SK-N-SH (cell line): ENCODE measurements around the gene IL6R. TPM values are rescaled to one million over a fixed set of nuclear protein-coding genes. Genes with fewer than 3 reads are reported as not detected.
A peak's percentile ranks its signal among the peaks of the same experiment; 100 is the strongest.

Source experiments
- CTCF ChIA-PET: fragments of 300-600, 350-600 bp; formaldehyde crosslinking; extraction: SDS; loops from one replicate; lab custom pipeline; 2021; lab: Yijun Ruan, JAX
- POLR2A ChIA-PET: fragments of 350-600 bp; sonication (Branson Sonifier 250); formaldehyde crosslinking; extraction: SDS; loops from one replicate; lab custom pipeline; 2020; ENCODE audit warnings: antibody characterized with exemption, inconsistent platforms; lab: Yijun Ruan, JAX
- DNase-seq: peaks from one replicate; pipeline ENCODE4 v3.0.0; 2012
- H2AFZ ChIP-seq: fragments of 200-600 bp; sonication (generic); 2 replicates; pipeline ENCODE4 v1.8.1; 2016; ENCODE audit warnings: antibody characterized with exemption, mild to moderate bottlenecking, low read depth
- H3F3A ChIP-seq: fragments of 200-600 bp; sonication (generic); replicated peaks from 2 replicates; pipeline ENCODE3; 2016; ENCODE audit warnings: antibody characterized with exemption, mild to moderate bottlenecking; ENCODE audit not compliant: insufficient read depth
- H3K27ac ChIP-seq, 2 experiments: fragments of 200-500 bp in 1 of 2; fragments of 200-600 bp in 1 of 2; sonication (Bioruptor generic) in 1 of 2; sonication (generic), shearing (Covaris generic) in 1 of 2; 2 replicates each; pipeline versions ENCODE4 v1.5.1 to v1.6.1; 2014 to 2016; ENCODE audit warnings: low read depth in 2 of 2, inconsistent platforms in 1 of 2, low read length in 1 of 2, mild to moderate bottlenecking in 1 of 2, mixed read lengths in 1 of 2
- H3K27me3 ChIP-seq: fragments of 200-600 bp; sonication (generic), shearing (Covaris generic); 2 replicates; pipeline ENCODE4 v1.6.1; 2016; ENCODE audit warnings: mixed run types; ENCODE audit not compliant: insufficient read depth
- H3K36me3 ChIP-seq, 2 experiments: fragments of 200-500 bp in 1 of 2; fragments of 200-600 bp in 1 of 2; sonication (Bioruptor generic) in 1 of 2; sonication (generic) in 1 of 2; replicated peaks in 1 of 2; 2 replicates each; pipeline versions ENCODE3 to v1.5.1; 2014 to 2016; ENCODE audit warnings: low read length in 1 of 2, mild to moderate bottlenecking in 1 of 2; ENCODE audit not compliant: insufficient read depth in 2 of 2, control insufficient read depth in 1 of 2
- H3K4me1 ChIP-seq, 2 experiments: fragments of 200-500 bp in 1 of 2; fragments of 200-600 bp in 1 of 2; sonication (Bioruptor generic) in 1 of 2; sonication (generic), shearing (Covaris generic) in 1 of 2; 2 replicates each; pipeline versions ENCODE4 v1.5.1 to v1.6.1; 2014 to 2016; ENCODE audit warnings: low read depth in 1 of 2, low read length in 1 of 2, mixed run types in 1 of 2; ENCODE audit not compliant: insufficient read depth in 2 of 2, control insufficient read depth in 1 of 2
- H3K4me2 ChIP-seq: fragments of 200-600 bp; sonication (generic), shearing (Covaris generic); 2 replicates; pipeline ENCODE4 v1.6.1; 2017; ENCODE audit warnings: mixed run types
- H3K4me3 ChIP-seq, 2 experiments: fragments of 200-500 bp in 1 of 2; fragments of 200-600 bp in 1 of 2; sonication (Bioruptor generic) in 1 of 2; sonication (generic), shearing (Covaris generic) in 1 of 2; 2 replicates each; pipeline versions ENCODE4 v1.5.1 to v1.8.1; 2014 to 2016; ENCODE audit warnings: low read depth in 2 of 2, inconsistent platforms in 1 of 2, low read length in 1 of 2, mild to moderate bottlenecking in 1 of 2, mixed read lengths in 1 of 2, moderate library complexity in 1 of 2
- H3K79me2 ChIP-seq: fragments of 200-600 bp; sonication (generic); 2 replicates; pipeline ENCODE4 v1.8.1; 2017; ENCODE audit warnings: mild to moderate bottlenecking; ENCODE audit not compliant: insufficient read depth
- H3K9ac ChIP-seq: fragments of 200-600 bp; sonication (generic); 2 replicates; pipeline ENCODE4 v1.6.1; 2017; ENCODE audit warnings: mixed run types
- H3K9me2 ChIP-seq: fragments of 200-600 bp; sonication (generic); 2 replicates; pipeline ENCODE4 v1.6.1; 2017; ENCODE audit warnings: mixed run types
- H3K9me3 ChIP-seq: fragments of 200-600 bp; sonication (generic); 2 replicates; pipeline ENCODE4 v1.6.1; 2017; ENCODE audit warnings: mixed run types, mild to moderate bottlenecking, moderate library complexity
- H4K20me1 ChIP-seq: fragments of 200-600 bp; sonication (generic); 2 replicates; pipeline ENCODE4 v1.6.1; 2017; ENCODE audit warnings: mild to moderate bottlenecking, mixed run types; ENCODE audit not compliant: insufficient read depth
- ELF1 ChIP-seq: IDR thresholded peaks from 2 replicates; pipeline ENCODE4 v1.4.0; 2012
- FOXM1 ChIP-seq: IDR thresholded peaks from 2 replicates; pipeline ENCODE4 v1.4.0; 2012; ENCODE audit warnings: low read depth, mild to moderate bottlenecking
- GATA2 ChIP-seq: sonication (generic); formaldehyde crosslinking; IDR thresholded peaks from 2 replicates; pipeline ENCODE4 v1.5.0; 2020; ENCODE audit warnings: mild to moderate bottlenecking, missing genetic modification reagents
- POLR2AphosphoS5 ChIP-seq: IDR thresholded peaks from 2 replicates; pipeline ENCODE4 v1.6.1; 2012; ENCODE audit warnings: low read depth, low read length
- REST ChIP-seq: IDR thresholded peaks from 2 replicates; pipeline ENCODE4 v1.6.1; 2012; ENCODE audit warnings: mild to moderate bottlenecking, low read depth, low read length, moderate library complexity
- SMC3 ChIP-seq: IDR thresholded peaks from 2 replicates; pipeline ENCODE4 v1.6.1; 2012; ENCODE audit warnings: low read depth, low read length, improper control_type of control experiment
- YY1 ChIP-seq: IDR thresholded peaks from 2 replicates; pipeline ENCODE4 v1.4.0; 2012; ENCODE audit warnings: low read depth, mild to moderate bottlenecking
- WGBS: methylation state at CpG from one replicate; pipeline ENCODE4 v1.1.6; 2017; ENCODE audit warnings: low lambda C conversion rate; 5-methylcytosine and 5-hydroxymethylcytosine counted together
- polyA plus RNA-seq, 3 experiments: library from polyadenylated mRNA; depleted of rRNA; stranded (reverse); fragments of >200 nt; gene quantifications; 2 replicates each; pipeline ENCODE4 v1.2.3, GENCODE V29; 2012

Gene IL6R
- polyA plus RNA-seq, 1 of the 3 experiments (the other 2 are of a cell fraction): 2.8 TPM

GRCh38 chr1:154463512-154463990, 58.4 kb downstream of the IL6R start:
- no peak overlapping the region for H3K4me2 ChIP-seq

DNA sequence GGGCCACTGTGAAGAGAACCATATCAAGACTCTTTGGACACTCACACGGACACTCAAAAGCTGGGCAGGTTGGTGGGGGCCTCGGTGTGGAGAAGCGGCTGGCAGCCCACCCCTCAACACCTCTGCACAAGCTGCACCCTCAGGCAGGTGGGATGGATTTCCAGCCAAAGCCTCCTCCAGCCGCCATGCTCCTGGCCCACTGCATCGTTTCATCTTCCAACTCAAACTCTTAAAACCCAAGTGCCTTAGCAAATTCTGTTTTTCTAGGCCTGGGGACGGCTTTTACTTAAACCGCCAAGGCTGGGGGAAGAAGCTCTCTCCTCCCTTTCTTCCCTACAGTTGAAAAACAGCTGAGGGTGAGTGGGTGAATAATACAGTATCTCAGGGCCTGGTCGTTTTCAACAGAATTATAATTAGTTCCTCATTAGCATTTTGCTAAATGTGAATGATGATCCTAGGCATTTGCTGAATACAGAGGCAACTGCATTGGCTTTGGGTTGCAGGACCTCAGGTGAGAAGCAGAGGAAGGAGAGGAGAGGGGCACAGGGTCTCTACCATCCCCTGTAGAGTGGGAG, 60.6 kb downstream of the IL6R start:
- TF ChIP-seq FOXM1 (no peak), YY1 (no peak), SMC3 (no peak), REST (no peak), POLR2AphosphoS5 (no peak), ELF1 (no peak)
- H3K4me1 ChIP-seq: peaks cover 7 to 9% of the 10 kb centered on the region in 2 experiments; a peak in 2 of 4 replicates
- no peak overlapping the region for H3K4me2 ChIP-seq
- ChIA-PET CTCF (interaction anchor here (1.1 to 1.5 kb wide), 3 partner anchors 14 to 69 kb away, joined by 3 to 4 read pairs (median 3); no protein-coding TSS in a partner anchor), POLR2A (no interaction called here)
- no peaks in the 10 kb centered on the region for H3K9me2 ChIP-seq
- DNase-seq: no peak
- H2AFZ ChIP-seq: no peak overlapping the region
- H3K9me3 ChIP-seq: no peaks in the 10 kb centered on the region
- 89% methylated on average over 8 of the region's 8 CpGs for WGBS
- H3K27ac ChIP-seq: no peak overlapping the region
- no peaks in the 10 kb centered on the region for H3K79me2 ChIP-seq
- no peak overlapping the region for H3K4me3 ChIP-seq
- H3K9ac ChIP-seq: no peak overlapping the region
- H4K20me1 ChIP-seq: no peaks in the 10 kb centered on the region
- peaks cover 15% of the 10 kb centered on the region for H3F3A ChIP-seq
- H3K27me3 ChIP-seq: no peaks in the 10 kb centered on the region
- no peaks in the 10 kb centered on the region for H3K36me3 ChIP-seq

More at GRCh38 chr1:154463512-154463990, 58.4 kb downstream of the IL6R start:
- Histone ChIP-seq H4K20me1 (no peaks in the 10 kb centered on the region), H3K4me1 (peaks cover 7 to 8% of the 10 kb centered on the region in 2 experiments; a peak in 2 of 4 replicates), H3K36me3 (no peaks in the 10 kb centered on the region), H3K9ac (no peak overlapping the region), H3K4me3 (no peak overlapping the region), H3K27ac (peak overlapping the region; percentile 47 to 76; a peak in 3 of 4 replicates), H3K27me3 (no peaks in the 10 kb centered on the region), H3K79me2 (no peaks in the 10 kb centered on the region), H3K9me3 (no peaks in the 10 kb centered on the region), H2AFZ (peak overlapping the region; percentile 12), H3F3A (peaks cover 19% of the 10 kb centered on the region), H3K9me2 (no peaks in the 10 kb centered on the region)
- no peak for DNase-seq
- ChIA-PET POLR2A (no interaction called here), CTCF (interaction anchor here (0.7 to 6.2 kb wide), 2 partner anchors 16 to 23 kb away, joined by 3 to 36 read pairs; no protein-coding TSS in a partner anchor)
- no peak for TF ChIP-seq GATA2 (CRISPR knock-in tag)
- WGBS: 36% methylated on average over 3 of the region's 4 CpGs
